Measurements from ENCODE around the gene ELF1.

DNA sequence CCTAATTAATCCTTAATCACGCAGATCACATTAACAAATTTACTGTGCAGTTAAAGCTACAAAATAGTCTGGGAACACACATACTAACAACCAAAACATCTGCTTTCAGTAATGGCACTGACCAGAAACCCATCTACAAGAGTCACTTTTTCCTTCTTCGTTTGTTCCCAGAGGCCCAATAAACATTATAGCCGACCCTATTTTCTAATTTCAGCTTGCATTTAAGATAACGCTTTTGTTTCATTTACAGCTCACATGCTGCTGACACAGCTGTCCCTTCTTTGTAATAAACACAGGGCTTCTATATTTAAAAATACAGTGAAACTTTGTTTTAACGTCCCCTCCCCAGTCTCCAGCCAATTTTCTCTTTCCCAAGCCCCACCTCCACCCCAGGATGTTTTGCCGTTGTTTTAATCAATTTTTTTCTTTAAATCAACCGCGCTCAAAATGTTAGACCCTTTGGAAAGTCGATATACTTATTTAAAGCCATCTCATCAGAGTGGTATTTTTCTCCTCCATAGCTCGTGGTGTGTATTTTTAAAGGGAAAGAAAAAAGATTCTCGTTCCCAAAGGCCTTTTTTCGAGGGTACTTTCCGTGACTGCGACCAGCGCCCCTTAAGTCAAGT, 40.5 kb upstream of the ELF1 start:
- TF ChIP-seq, protein P1, sequence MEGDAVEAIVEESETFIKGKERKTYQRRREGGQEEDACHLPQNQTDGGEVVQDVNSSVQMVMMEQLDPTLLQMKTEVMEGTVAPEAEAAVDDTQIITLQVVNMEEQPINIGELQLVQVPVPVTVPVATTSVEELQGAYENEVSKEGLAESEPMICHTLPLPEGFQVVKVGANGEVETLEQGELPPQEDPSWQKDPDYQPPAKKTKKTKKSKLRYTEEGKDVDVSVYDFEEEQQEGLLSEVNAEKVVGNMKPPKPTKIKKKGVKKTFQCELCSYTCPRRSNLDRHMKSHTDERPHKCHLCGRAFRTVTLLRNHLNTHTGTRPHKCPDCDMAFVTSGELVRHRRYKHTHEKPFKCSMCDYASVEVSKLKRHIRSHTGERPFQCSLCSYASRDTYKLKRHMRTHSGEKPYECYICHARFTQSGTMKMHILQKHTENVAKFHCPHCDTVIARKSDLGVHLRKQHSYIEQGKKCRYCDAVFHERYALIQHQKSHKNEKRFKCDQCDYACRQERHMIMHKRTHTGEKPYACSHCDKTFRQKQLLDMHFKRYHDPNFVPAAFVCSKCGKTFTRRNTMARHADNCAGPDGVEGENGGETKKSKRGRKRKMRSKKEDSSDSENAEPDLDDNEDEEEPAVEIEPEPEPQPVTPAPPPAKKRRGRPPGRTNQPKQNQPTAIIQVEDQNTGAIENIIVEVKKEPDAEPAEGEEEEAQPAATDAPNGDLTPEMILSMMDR (IDR thresholded peaks at IDR 0.05; ENCODE audit: extremely low read depth in 1 of 2, insufficient read depth in 1 of 2, low read depth in 1 of 2, low read length in 2 of 2), result no peak
- TF ChIP-seq POLR2AphosphoS5 (IDR thresholded peaks at IDR 0.05; ENCODE audit: insufficient read depth, low read depth, low read length) (no peak), EZH2 (IDR thresholded peaks at IDR 0.05; ENCODE audit: borderline replicate concordance, low read depth, low read length, severe bottlenecking) (no peak), POLR2A (IDR thresholded peaks at IDR 0.05; ENCODE audit: low read depth, low read length) (no peak), JUN (IDR thresholded peaks at IDR 0.05; ENCODE audit: borderline replicate concordance, insufficient read depth, insufficient read length, low read depth) (no peak), GATA2 (IDR thresholded peaks at IDR 0.05; ENCODE audit: insufficient read depth, insufficient read length, low read depth, low read length) (no peak), MYC (IDR thresholded peaks at IDR 0.05; ENCODE audit: low read depth, low read length) (no peak), FOS (IDR thresholded peaks at IDR 0.05; ENCODE audit: borderline replicate concordance, insufficient read depth, low read length) (no peak)
- TF ChIP-seq, protein P2, sequence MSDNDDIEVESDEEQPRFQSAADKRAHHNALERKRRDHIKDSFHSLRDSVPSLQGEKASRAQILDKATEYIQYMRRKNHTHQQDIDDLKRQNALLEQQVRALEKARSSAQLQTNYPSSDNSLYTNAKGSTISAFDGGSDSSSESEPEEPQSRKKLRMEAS (IDR thresholded peaks at IDR 0.05; ENCODE audit: insufficient read depth, insufficient read length), result no peak
